PC-3 (cell line): ENCODE results near the gene NKX6-2. TPM values are rescaled to one million over a fixed set of nuclear protein-coding genes. Genes with fewer than 3 reads are reported as not detected.

ENCODE experiments used
- ATAC-seq: fragments of 200-7000 bp; cut with Tn5 transposase; 2 replicates; pipeline ENCODE4 v1.9.1; 2020; ENCODE audit warnings: mild to moderate bottlenecking, moderate library complexity
- BruUV-seq: library from RNA; stranded (reverse); fragments of 400-500 nt; replicated peaks from 2 replicates; lab custom pipeline; 2021; lab: Mats Ljungman, UMichigan
- CTCF ChIA-PET: fragments of 300-600 bp; sonication (Branson Sonifier 250); formaldehyde crosslinking; loops from one replicate; lab custom pipeline; 2022; ENCODE audit warnings: antibody characterized with exemption; lab: Charles Lee
- POLR2A ChIA-PET: fragments of 300-600 bp; sonication (Branson Sonifier 250); formaldehyde crosslinking; loops from one replicate; lab custom pipeline; 2022; ENCODE audit warnings: antibody characterized with exemption; ENCODE audit not compliant: unreplicated experiment; lab: Charles Lee
- DNase-seq: peaks from one replicate; pipeline ENCODE4 v3.0.0-alpha.2; 2015
- H2AFZ ChIP-seq: fragments of 300-600 bp; sonication (generic); 2 replicates; pipeline ENCODE4 v1.6.0; 2016; ENCODE audit warnings: antibody characterized with exemption, low read length
- H3F3A ChIP-seq: fragments of 300-600 bp; sonication (generic); one replicate; pipeline ENCODE4 v1.6.0; 2017; ENCODE audit warnings: antibody characterized with exemption, low read length, control low read depth, mild to moderate bottlenecking; ENCODE audit not compliant: unreplicated experiment
- H3K27ac ChIP-seq: fragments of 300-600 bp; sonication (generic); 2 replicates; pipeline ENCODE4 v1.5.1; 2016; ENCODE audit warnings: mild to moderate bottlenecking, low read length
- H3K27me3 ChIP-seq: fragments of 300-600 bp; sonication (generic); 2 replicates; pipeline ENCODE4 v1.6.1; 2016; ENCODE audit warnings: low read length, mixed read lengths
- H3K36me3 ChIP-seq: fragments of 300-600 bp; sonication (generic); 2 replicates; pipeline ENCODE4 v1.6.1; 2016; ENCODE audit warnings: low read depth, mixed run types, low read length, mixed read lengths
- H3K4me1 ChIP-seq: fragments of 300-600 bp; sonication (generic); 2 replicates; pipeline ENCODE4 v1.5.1; 2016; ENCODE audit warnings: low read length; ENCODE audit not compliant: insufficient read depth
- H3K4me2 ChIP-seq: fragments of 300-600 bp; sonication (generic); 2 replicates; pipeline ENCODE4 v1.6.0; 2016; ENCODE audit warnings: low read length
- H3K4me3 ChIP-seq: fragments of 300-600 bp; sonication (generic); 2 replicates; pipeline ENCODE4 v1.5.1; 2016; ENCODE audit warnings: mild to moderate bottlenecking, low read length, mixed read lengths
- H3K79me2 ChIP-seq: fragments of 300-600 bp; sonication (generic); 2 replicates; pipeline ENCODE4 v1.6.1; 2017; ENCODE audit warnings: low read length, mixed read lengths
- H3K9ac ChIP-seq: fragments of 300-600 bp; sonication (generic); 2 replicates; pipeline ENCODE4 v1.6.0; 2016; ENCODE audit warnings: mild to moderate bottlenecking, low read length
- H3K9me2 ChIP-seq: fragments of 300-600 bp; sonication (generic); replicated peaks from 2 replicates; pipeline ENCODE4 v1.6.1; 2016; ENCODE audit warnings: mixed run types, low read length, mixed read lengths
- H3K9me3 ChIP-seq: fragments of 300-600 bp; sonication (generic); 2 replicates; pipeline ENCODE4 v1.6.1; 2016; ENCODE audit warnings: low read length, mixed read lengths
- H4K20me1 ChIP-seq: fragments of 300-600 bp; sonication (generic); 2 replicates; pipeline ENCODE4 v1.6.1; 2016; ENCODE audit warnings: low read length, mixed read lengths
- EZH2 ChIP-seq: fragments of 300-600 bp; sonication (generic); IDR thresholded peaks from one replicate; pipeline ENCODE4 v1.6.1; 2017; ENCODE audit warnings: antibody characterized with exemption, mild to moderate bottlenecking, low read length; ENCODE audit not compliant: unreplicated experiment
- EZH2phosphoT487 ChIP-seq: fragments of 300-600 bp; sonication (generic); IDR thresholded peaks from 2 replicates; pipeline ENCODE4 v1.6.1; 2018; ENCODE audit warnings: mild to moderate bottlenecking, antibody characterized with exemption, low read length, borderline replicate concordance
- intact Hi-C: fragments of 100-400 bp; cut with micrococcal nuclease; formaldehyde crosslinking; loops from 2 replicates; pipeline ENCODE4 v1.9.0; 2023
- total RNA-seq: library from RNA; depleted of rRNA; stranded (reverse); fragments of >200 nt; gene quantifications from 2 replicates; pipeline ENCODE4 v1.2.3, GENCODE V29; 2014
- TF ChIP-seq, protein P1 (sequence below): fragments of 300-600 bp; sonication (generic); conservative IDR thresholded peaks from 2 replicates; pipeline ENCODE4 v1.5.1; 2017; ENCODE audit warnings: antibody characterized with exemption, low read depth, mild to moderate bottlenecking, low read length

The NKX6-2 gene
- total RNA-seq, 1 experiment from 2014 or later = not detected

- ChIA-PET POLR2A (no interaction called here), CTCF (no interaction called here)
- H2AFZ ChIP-seq = no peak overlapping the region
These were observed 40.0 kb downstream of the NKX6-2 start for GRCh38 chr10:132745971-132746370.

DNA sequence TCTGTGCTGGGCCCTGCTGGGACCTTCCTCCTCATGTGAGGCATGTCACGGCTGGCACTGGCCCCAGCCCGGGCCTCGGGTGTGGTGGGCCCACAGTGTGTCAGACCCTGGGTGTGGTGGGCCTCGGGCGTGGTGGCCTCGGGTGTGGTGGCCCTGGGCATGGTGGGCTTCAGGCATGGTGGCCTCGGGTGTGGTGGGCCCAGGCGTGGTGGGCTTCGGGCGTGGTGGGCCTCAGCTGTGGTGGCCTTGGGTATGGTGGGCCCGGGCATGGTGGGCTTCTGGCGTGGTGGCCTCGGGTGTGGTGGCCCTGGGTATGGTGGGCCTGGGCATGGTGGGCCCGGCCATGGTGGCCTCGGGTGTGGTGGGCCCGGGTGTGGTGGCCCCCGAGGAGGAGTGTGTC, 40.4 kb downstream of the NKX6-2 start:
- ATAC-seq = no peak
- Histone ChIP-seq H3K79me2 (no peaks in the 10 kb centered on the region), H4K20me1 (no peaks in the 10 kb centered on the region), H3K36me3 (no peaks in the 10 kb centered on the region; the same call in 1 of the 2 replicates), H3K4me3 (no peak overlapping the region), H3K27me3 (no peaks in the 10 kb centered on the region), H3K4me2 (no peak overlapping the region), H3F3A (no peaks in the 10 kb centered on the region), H2AFZ (no peak overlapping the region), H3K4me1 (no peaks in the 10 kb centered on the region), H3K27ac (no peak overlapping the region), H3K9ac (no peak overlapping the region), H3K9me3 (no peaks in the 10 kb centered on the region), H3K9me2 (no peaks in the 10 kb centered on the region)
- intact Hi-C loops = no loop called here
- POLR2A ChIA-PET = no interaction called here
- TF ChIP-seq, protein P1, sequence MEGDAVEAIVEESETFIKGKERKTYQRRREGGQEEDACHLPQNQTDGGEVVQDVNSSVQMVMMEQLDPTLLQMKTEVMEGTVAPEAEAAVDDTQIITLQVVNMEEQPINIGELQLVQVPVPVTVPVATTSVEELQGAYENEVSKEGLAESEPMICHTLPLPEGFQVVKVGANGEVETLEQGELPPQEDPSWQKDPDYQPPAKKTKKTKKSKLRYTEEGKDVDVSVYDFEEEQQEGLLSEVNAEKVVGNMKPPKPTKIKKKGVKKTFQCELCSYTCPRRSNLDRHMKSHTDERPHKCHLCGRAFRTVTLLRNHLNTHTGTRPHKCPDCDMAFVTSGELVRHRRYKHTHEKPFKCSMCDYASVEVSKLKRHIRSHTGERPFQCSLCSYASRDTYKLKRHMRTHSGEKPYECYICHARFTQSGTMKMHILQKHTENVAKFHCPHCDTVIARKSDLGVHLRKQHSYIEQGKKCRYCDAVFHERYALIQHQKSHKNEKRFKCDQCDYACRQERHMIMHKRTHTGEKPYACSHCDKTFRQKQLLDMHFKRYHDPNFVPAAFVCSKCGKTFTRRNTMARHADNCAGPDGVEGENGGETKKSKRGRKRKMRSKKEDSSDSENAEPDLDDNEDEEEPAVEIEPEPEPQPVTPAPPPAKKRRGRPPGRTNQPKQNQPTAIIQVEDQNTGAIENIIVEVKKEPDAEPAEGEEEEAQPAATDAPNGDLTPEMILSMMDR = no peak
- no peak for TF ChIP-seq EZH2phosphoT487
- no peak for TF ChIP-seq EZH2
- no peak for DNase-seq
- CTCF ChIA-PET = no interaction called here
- BruUV-seq = no TSS peak

More at GRCh38 chr10:132745971-132746370, 40.0 kb downstream of the NKX6-2 start:
- no peak overlapping the region for H3K4me2 ChIP-seq
- no peak overlapping the region for H3K27ac ChIP-seq
- H3F3A ChIP-seq = no peaks in the 10 kb centered on the region
- DNase-seq = no peak
- ATAC-seq = no peak
- H3K9ac ChIP-seq = no peak overlapping the region
- intact Hi-C loops = no loop called here
- no peaks in the 10 kb centered on the region; the same call in 1 of the 2 replicates for H3K36me3 ChIP-seq
- no peaks in the 10 kb centered on the region for H4K20me1 ChIP-seq
- no peak for TF ChIP-seq EZH2
- no peak for TF ChIP-seq EZH2phosphoT487
- TF ChIP-seq, protein P1 = no peak
- H3K27me3 ChIP-seq = no peaks in the 10 kb centered on the region
- H3K4me3 ChIP-seq = no peak overlapping the region
- H3K4me1 ChIP-seq = no peaks in the 10 kb centered on the region
- no TSS peak for BruUV-seq
- no peaks in the 10 kb centered on the region for H3K79me2 ChIP-seq
- H3K9me2 ChIP-seq = no peaks in the 10 kb centered on the region
- no peaks in the 10 kb centered on the region for H3K9me3 ChIP-seq

DNA sequence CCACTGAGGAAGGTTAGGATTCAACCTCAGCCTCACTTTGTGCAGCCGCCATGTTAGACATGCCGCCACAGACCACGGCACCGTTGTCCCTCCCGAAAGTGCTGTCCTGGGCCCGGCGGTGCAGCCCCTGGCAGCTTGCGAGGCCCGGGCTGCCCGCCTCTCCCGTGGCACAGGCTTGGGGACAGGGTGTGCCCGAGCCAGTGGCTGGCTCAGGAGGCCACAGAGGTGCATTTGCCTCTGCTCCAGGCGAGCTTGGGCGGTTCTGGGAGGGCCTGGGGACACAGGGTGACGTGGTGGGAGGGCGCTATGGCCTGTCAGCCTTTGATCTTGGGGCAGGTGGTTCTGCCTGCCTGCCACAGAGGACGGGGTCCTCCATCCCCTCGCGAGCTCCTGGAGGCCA, 41.1 kb downstream of the NKX6-2 start:
- ChIA-PET POLR2A (no interaction called here), CTCF (no interaction called here)
- Histone ChIP-seq H3K9me2 (no peaks in the 10 kb centered on the region), H4K20me1 (no peaks in the 10 kb centered on the region), H3K9ac (no peak overlapping the region), H3K27ac (no peak overlapping the region), H2AFZ (no peak overlapping the region), H3K36me3 (no peaks in the 10 kb centered on the region; the same call in 1 of the 2 replicates), H3K9me3 (no peaks in the 10 kb centered on the region), H3K4me2 (no peak overlapping the region), H3K4me3 (no peak overlapping the region), H3F3A (no peaks in the 10 kb centered on the region), H3K79me2 (no peaks in the 10 kb centered on the region), H3K27me3 (no peaks in the 10 kb centered on the region), H3K4me1 (no peaks in the 10 kb centered on the region)
- intact Hi-C loops = no loop called here
- DNase-seq (no peak), ATAC-seq (no peak)
- BruUV-seq = no TSS peak
- no peak for TF ChIP-seq EZH2
- TF ChIP-seq, protein P1 = no peak
- no peak for TF ChIP-seq EZH2phosphoT487
